ENCODE data around the gene CSNK1G1. TPM values are rescaled to one million over a fixed set of nuclear protein-coding genes. Genes with fewer than 3 reads are reported as not detected.
"Not testable (repeated sequence)": the region's sequence is repeated elsewhere in the genome, so short reads cannot be mapped to it uniquely, and the experiment has no call there.

The CSNK1G1 gene
- total RNA-seq, 1 donor from 2014 or later, result 19.8 TPM

GRCh38 chr15:64229129-64229724 lies 126.7 kb downstream of the CSNK1G1 start:
- H3K4me3 ChIP-seq, result no peak overlapping the region
- intact Hi-C loops (cut with DNase I), result no loop called here
- H3K27ac ChIP-seq, result no peak overlapping the region
- no peaks in the 10 kb centered on the region for H3K9me3 ChIP-seq
- no peaks in the 10 kb centered on the region for H3K4me1 ChIP-seq
- ATAC-seq, result no peak
- no peak for TF ChIP-seq CTCF (IDR thresholded peaks at IDR 0.05)
- no peaks in the 10 kb centered on the region for H3K36me3 ChIP-seq
- H3K27me3 ChIP-seq, result no peaks in the 10 kb centered on the region
- DNase-seq, result no peak

DNA sequence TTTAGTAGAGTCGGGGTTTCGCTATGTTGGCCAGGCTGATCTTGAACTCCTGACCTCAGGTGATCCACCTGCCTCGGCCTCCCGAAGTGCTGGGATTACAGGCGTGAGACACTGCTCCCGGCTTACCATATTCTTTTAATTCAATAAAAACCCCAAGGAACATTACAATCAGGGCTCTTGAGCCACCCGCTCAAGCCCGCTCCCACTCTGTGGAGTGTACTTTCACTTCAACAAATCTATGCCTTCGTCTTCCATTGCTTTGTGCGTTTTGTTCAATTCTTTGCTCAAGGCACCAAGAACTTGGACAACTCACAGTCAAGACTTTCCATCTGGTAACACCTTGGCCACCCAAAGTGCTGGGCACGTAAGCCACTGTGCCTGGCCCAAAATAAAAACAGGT lies 130.2 kb downstream of the CSNK1G1 start:
- intact Hi-C loops (cut with DNase I), result no loop called here
- no peak for DNase-seq
- no peaks in the 10 kb centered on the region for H3K27me3 ChIP-seq
- H3K36me3 ChIP-seq, result no peaks in the 10 kb centered on the region
- no peaks in the 10 kb centered on the region for H3K9me3 ChIP-seq
- H3K27ac ChIP-seq, result no peak overlapping the region
- H3K4me3 ChIP-seq, result no peak overlapping the region
- no peaks in the 10 kb centered on the region for H3K4me1 ChIP-seq
- no peak for TF ChIP-seq CTCF (IDR thresholded peaks at IDR 0.05)
- ATAC-seq, result no peak

GRCh38 chr15:64224511-64224910 lies 131.5 kb downstream of the CSNK1G1 start:
- ATAC-seq (no peak), DNase-seq (no peak)
- Histone ChIP-seq H3K9me3 (no peaks in the 10 kb centered on the region), H3K36me3 (no peaks in the 10 kb centered on the region), H3K27ac (no peak overlapping the region), H3K27me3 (no peaks in the 10 kb centered on the region), H3K4me1 (no peaks in the 10 kb centered on the region), H3K4me3 (no peak overlapping the region)
- TF ChIP-seq CTCF (IDR thresholded peaks at IDR 0.05), result no peak
- intact Hi-C loops (cut with DNase I), result no loop called here

DNA sequence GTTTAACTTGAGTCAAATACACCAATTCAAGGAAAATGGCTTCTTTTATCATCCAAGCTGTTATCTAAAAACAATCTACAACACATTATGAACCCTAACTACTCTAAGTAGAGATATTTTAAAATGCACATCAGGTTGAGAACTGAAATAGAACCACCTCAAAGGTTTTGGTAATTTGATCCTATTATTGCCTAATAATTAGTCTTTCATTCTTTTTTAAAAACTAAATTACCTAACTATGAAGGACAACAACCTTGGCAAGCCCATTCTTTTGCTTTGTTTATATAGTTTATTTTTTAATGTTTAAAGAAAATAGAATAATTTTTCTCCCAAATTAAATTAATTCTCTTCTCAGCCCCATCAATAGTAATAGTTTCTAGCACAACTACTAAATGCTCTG lies 132.1 kb downstream of the CSNK1G1 start:
- TF ChIP-seq CTCF (IDR thresholded peaks at IDR 0.05), result no peak
- Histone ChIP-seq H3K27me3 (no peaks in the 10 kb centered on the region), H3K27ac (no peak overlapping the region), H3K4me1 (no peaks in the 10 kb centered on the region), H3K9me3 (no peaks in the 10 kb centered on the region), H3K36me3 (no peaks in the 10 kb centered on the region), H3K4me3 (no peak overlapping the region)
- intact Hi-C loops (cut with DNase I), result no loop called here
- no peak for DNase-seq
- no peak for ATAC-seq

- H3K27ac ChIP-seq, result no peak overlapping the region
- H3K9me3 ChIP-seq, result no peaks in the 10 kb centered on the region
- H3K4me1 ChIP-seq, result no peaks in the 10 kb centered on the region
- DNase-seq (no peak), ATAC-seq (no peak)
- TF ChIP-seq CTCF (IDR thresholded peaks at IDR 0.05), result no peak
- no peaks in the 10 kb centered on the region for H3K27me3 ChIP-seq
- no peak overlapping the region for H3K4me3 ChIP-seq
- intact Hi-C loops (cut with DNase I), result no loop called here
- H3K36me3 ChIP-seq, result no peaks in the 10 kb centered on the region
Observed at GRCh38 chr15:64222573-64223366, 133.2 kb downstream of the CSNK1G1 start.

GRCh38 chr15:64221911-64222310 lies 134.1 kb downstream of the CSNK1G1 start:
- H3K9me3 ChIP-seq; H3K27ac ChIP-seq; DNase-seq; H3K36me3 ChIP-seq; ATAC-seq; H3K4me1 ChIP-seq; H3K4me3 ChIP-seq; H3K27me3 ChIP-seq; intact Hi-C loops (cut with DNase I): not testable (repeated sequence)

GRCh38 chr15:64217429-64217750 lies 138.6 kb downstream of the CSNK1G1 start:
- H3K27ac ChIP-seq; H3K9me3 ChIP-seq; H3K4me1 ChIP-seq; ATAC-seq; H3K4me3 ChIP-seq; H3K27me3 ChIP-seq; DNase-seq; intact Hi-C loops (cut with DNase I): not testable (repeated sequence)
- H3K36me3 ChIP-seq, result peaks cover 20% of the 10 kb centered on the region

Data from upper lobe of right lung (tissue), 1 donor.